Mesothelial cell of epicardium (in vitro differentiated cells): ENCODE results near the gene TMEM154. TPM values are rescaled to one million over a fixed set of nuclear protein-coding genes. Genes with fewer than 3 reads are reported as not detected.

ENCODE experiments used
- DNase-seq, 2 experiments: peaks; one replicate each; pipeline ENCODE4 v3.0.0; 2021; ENCODE audit warnings: low spot score in 2 of 2; ENCODE audit not compliant: unreplicated experiment in 2 of 2
- H3K27ac Mint-ChIP-seq: 2 replicates; pipeline ENCODE4 v1.8.0; 2021; ENCODE audit warnings: mixed read lengths
- H3K27me3 Mint-ChIP-seq: 2 replicates; pipeline ENCODE4 v1.8.0; 2021; ENCODE audit warnings: low read depth, mixed read lengths
- H3K36me3 Mint-ChIP-seq: 2 replicates; pipeline ENCODE4 v1.8.0; 2021; ENCODE audit warnings: mixed read lengths
- H3K4me1 Mint-ChIP-seq: 2 replicates; pipeline ENCODE4 v1.8.0; 2021; ENCODE audit warnings: mixed read lengths
- H3K4me3 Mint-ChIP-seq: 2 replicates; pipeline ENCODE4 v1.8.0; 2021; ENCODE audit warnings: mild to moderate bottlenecking, moderate library complexity, mixed read lengths
- H3K9me3 Mint-ChIP-seq: 2 replicates; pipeline ENCODE4 v1.8.0; 2021; ENCODE audit warnings: mixed read lengths
- CTCF ChIP-seq: fragments of 200-600 bp; sonication (generic); IDR thresholded peaks from one replicate; pipeline ENCODE4 v1.5.0; 2021; ENCODE audit warnings: antibody characterized with exemption; ENCODE audit not compliant: unreplicated experiment
- total RNA-seq: library from RNA; stranded (reverse); gene quantifications from 3 replicates; pipeline ENCODE4 v1.2.1, GENCODE V29; 2021

TMEM154 gene
- total RNA-seq, 1 donor from 2014 or later = 0.98 TPM

- Mint-ChIP-seq H3K9me3 (peaks cover 7% of the 10 kb centered on the region), H3K27ac (no peak overlapping the region), H3K4me1 (peaks cover 21% of the 10 kb centered on the region), H3K4me3 (no peak overlapping the region), H3K27me3 (no peaks in the 10 kb centered on the region), H3K36me3 (no peaks in the 10 kb centered on the region)
- DNase-seq = no peak
- no peak for TF ChIP-seq CTCF
These were observed 105.9 kb downstream of the TMEM154 start for GRCh38 chr4:152573861-152574260.

GRCh38 chr4:152572417-152573086 is 107.2 kb downstream of the TMEM154 start:
- Mint-ChIP-seq H3K4me1 (peaks cover 20% of the 10 kb centered on the region), H3K4me3 (no peak overlapping the region), H3K36me3 (no peaks in the 10 kb centered on the region), H3K27ac (peak overlapping the region; percentile 66), H3K27me3 (no peaks in the 10 kb centered on the region), H3K9me3 (peaks cover 7% of the 10 kb centered on the region)
- TF ChIP-seq CTCF = no peak
- no peak for DNase-seq

GRCh38 chr4:152571770-152572169 is 108.0 kb downstream of the TMEM154 start:
- peaks cover 7% of the 10 kb centered on the region for H3K9me3 Mint-ChIP-seq
- no peak for TF ChIP-seq CTCF
- no peak for DNase-seq
- H3K4me3 Mint-ChIP-seq = no peak overlapping the region
- no peaks in the 10 kb centered on the region for H3K27me3 Mint-ChIP-seq
- H3K36me3 Mint-ChIP-seq = no peaks in the 10 kb centered on the region
- H3K4me1 Mint-ChIP-seq = peaks cover 20% of the 10 kb centered on the region
- H3K27ac Mint-ChIP-seq = no peak overlapping the region

GRCh38 chr4:152571296-152571695 is 108.5 kb downstream of the TMEM154 start:
- no peak overlapping the region for H3K4me3 Mint-ChIP-seq
- H3K27me3 Mint-ChIP-seq = no peaks in the 10 kb centered on the region
- H3K4me1 Mint-ChIP-seq = peaks cover 20% of the 10 kb centered on the region

More at GRCh38 chr4:152571296-152571695, 108.5 kb downstream of the TMEM154 start:
- Mint-ChIP-seq H3K36me3 (no peaks in the 10 kb centered on the region), H3K9me3 (peaks cover 7% of the 10 kb centered on the region), H3K27ac (no peak overlapping the region)
- TF ChIP-seq CTCF = no peak
- no peak for DNase-seq

Other genes with a start within 250 kb of the TMEM154 start
- gene FBXW7, start 143.9 kb downstream of the TMEM154 start, total RNA-seq = 41.2 to 46.4 TPM (median 45.9 TPM) in 3 replicates
- 0.43 to 0.65 TPM (median 0.58 TPM) in 3 replicates for gene TIGD4, start 99.7 kb upstream of the TMEM154 start, total RNA-seq
- 25.1 to 26.7 TPM (median 26.2 TPM) in 3 replicates for gene ARFIP1, start 100.0 kb upstream of the TMEM154 start, total RNA-seq